ENCODE results near the gene EPS8.

- TF ChIP-seq CTCF (conservative IDR thresholded peaks at IDR 0.05): no peak
- TF ChIP-seq EZH2 (IDR thresholded peaks at IDR 0.05; ENCODE audit: low read depth): no peak
Measured at GRCh38 chr12:15786772-15787171, 2.4 kb downstream of the EPS8 start.

Data from PC-9 (cell line).